Glomerular endothelial cell (primary cell): Measurements from ENCODE around the gene PTPRD. TPM values are rescaled to one million over a fixed set of nuclear protein-coding genes. Genes with fewer than 3 reads are reported as not detected.
"Not testable (repeated sequence)": the region's sequence is repeated elsewhere in the genome, so short reads cannot be mapped to it uniquely, and the experiment has no call there.

Experiments used
- DNase-seq: peaks from one replicate; pipeline ENCODE4 v3.0.0-alpha.2; 2011; ENCODE audit warnings: low read depth, low spot score; ENCODE audit errors: extremely low read depth
- total RNA-seq: library from RNA; depleted of rRNA; stranded (reverse); fragments of >200 nt; gene quantifications from 2 replicates; pipeline ENCODE4 v1.2.3, GENCODE V29; 2015

Gene PTPRD
- total RNA-seq, 1 donor from 2014 or later, result 4.1 TPM

- DNase-seq, result no peak
These were observed 1055.7 kb downstream of the PTPRD start for GRCh38 chr9:9556865-9557803.

- DNase-seq, result no peak
These were observed 1060.1 kb downstream of the PTPRD start for GRCh38 chr9:9552665-9553064.

- DNase-seq, result no peak
These were observed 1074.0 kb downstream of the PTPRD start for GRCh38 chr9:9538766-9539165.

GRCh38 chr9:9538356-9538755, 1074.4 kb downstream of the PTPRD start:
- DNase-seq, result no peak

GRCh38 chr9:9536523-9536922, 1076.3 kb downstream of the PTPRD start:
- no peak for DNase-seq

- DNase-seq, result no peak
These were observed 1089.2 kb downstream of the PTPRD start for GRCh38 chr9:9523476-9524139.

- no peak for DNase-seq
These were observed 1090.4 kb downstream of the PTPRD start for GRCh38 chr9:9522406-9522805.

GRCh38 chr9:9521033-9521779, 1091.6 kb downstream of the PTPRD start:
- no peak for DNase-seq

- DNase-seq, result no peak
These were observed 1107.9 kb downstream of the PTPRD start for GRCh38 chr9:9504869-9505268.

GRCh38 chr9:9499546-9499945, 1113.3 kb downstream of the PTPRD start:
- DNase-seq, result no peak

GRCh38 chr9:9498846-9499245, 1114.0 kb downstream of the PTPRD start:
- DNase-seq, result no peak

GRCh38 chr9:9498128-9498527, 1114.7 kb downstream of the PTPRD start:
- DNase-seq, result no peak

- no peak for DNase-seq
These were observed 1118.5 kb downstream of the PTPRD start for GRCh38 chr9:9494336-9494735.

- no peak for DNase-seq
These were observed 1120.3 kb downstream of the PTPRD start for GRCh38 chr9:9492506-9492905.

GRCh38 chr9:9489183-9489582, 1123.6 kb downstream of the PTPRD start:
- DNase-seq, result no peak

GRCh38 chr9:9483175-9483574, 1129.6 kb downstream of the PTPRD start:
- DNase-seq, result no peak

- DNase-seq, result no peak
These were observed 1134.1 kb downstream of the PTPRD start for GRCh38 chr9:9478741-9479140.

GRCh38 chr9:9469271-9469670, 1143.5 kb downstream of the PTPRD start:
- no peak for DNase-seq

GRCh38 chr9:9441874-9442273, 1170.9 kb downstream of the PTPRD start:
- DNase-seq, result not testable (repeated sequence)

GRCh38 chr9:9437641-9438040, 1175.2 kb downstream of the PTPRD start:
- DNase-seq, result no peak

- DNase-seq, result not testable (repeated sequence)
These were observed 1186.3 kb downstream of the PTPRD start for GRCh38 chr9:9426454-9426853.
